A172 (cell line): Measurements from ENCODE around the gene PSMC3. TPM values are rescaled to one million over a fixed set of nuclear protein-coding genes. Genes with fewer than 3 reads are reported as not detected.

Source experiments
- DNase-seq: peaks from one replicate; pipeline ENCODE4 v3.0.0-alpha.2; 2015; ENCODE audit warnings: low spot score
- total RNA-seq: library from RNA; depleted of rRNA; stranded (reverse); fragments of >200 nt; shearing (Covaris generic); gene quantifications from 2 replicates; pipeline ENCODE4 v1.2.3, GENCODE V29; 2014; rRNA removed

PSMC3 gene
- total RNA-seq: 435 and 665 TPM in 2 replicates

- DNase-seq: peak; percentile 94
Measured at GRCh38 chr11:47426062-47426956, at the start of gene PSMC3. Gene PSMC3, minus strand, starts transcription at chr11:47426439. Its CDS starts 160 bp downstream, at chr11:47426279.

GRCh38 chr11:47470671-47471070 lies 44.4 kb upstream of the PSMC3 start:
- DNase-seq: no peak

- DNase-seq: no peak
Measured at GRCh38 chr11:47469361-47470179, 43.3 kb upstream of the PSMC3 start.

- no peak for DNase-seq
Measured at GRCh38 chr11:47468598-47469214, 42.5 kb upstream of the PSMC3 start.

GRCh38 chr11:47467357-47467756 lies 41.1 kb upstream of the PSMC3 start:
- DNase-seq: no peak

- peak; percentile 90 for DNase-seq
Measured at GRCh38 chr11:47466701-47467250, 40.5 kb upstream of the PSMC3 start.

- DNase-seq: no peak
Measured at GRCh38 chr11:47466201-47466600, 40.0 kb upstream of the PSMC3 start.

GRCh38 chr11:47464483-47464882 lies 38.2 kb upstream of the PSMC3 start:
- peak; percentile 98 for DNase-seq

- DNase-seq: no peak
Measured at GRCh38 chr11:47461876-47462275, 35.6 kb upstream of the PSMC3 start.

- no peak for DNase-seq
Measured at GRCh38 chr11:47460571-47461235, 34.5 kb upstream of the PSMC3 start.

GRCh38 chr11:47454258-47454671 lies 28.0 kb upstream of the PSMC3 start:
- peak; percentile 82 for DNase-seq

- no peak for DNase-seq
Measured at GRCh38 chr11:47453365-47453764, 27.1 kb upstream of the PSMC3 start.

- no peak for DNase-seq
Measured at GRCh38 chr11:47451990-47452389, 25.8 kb upstream of the PSMC3 start.

- no peak for DNase-seq
Measured at GRCh38 chr11:47451436-47451835, 25.2 kb upstream of the PSMC3 start.

- DNase-seq: no peak
Measured at GRCh38 chr11:47449541-47449940, 23.3 kb upstream of the PSMC3 start.

- no peak for DNase-seq
Measured at GRCh38 chr11:47448566-47449427, 22.6 kb upstream of the PSMC3 start, which contains the start of gene RAPSN. Gene RAPSN, minus strand, starts transcription at chr11:47449136. Its CDS starts 172 bp downstream, at chr11:47448964.

- no peak for DNase-seq
Measured at GRCh38 chr11:47447906-47448305, 21.7 kb upstream of the PSMC3 start.

- DNase-seq: no peak
Measured at GRCh38 chr11:47446833-47447232, 20.6 kb upstream of the PSMC3 start.

GRCh38 chr11:47445840-47446239 lies 19.6 kb upstream of the PSMC3 start:
- no peak for DNase-seq

- no peak for DNase-seq
Measured at GRCh38 chr11:47443817-47444216, 17.6 kb upstream of the PSMC3 start.
